HG03565 (cell line): ENCODE results near the gene ORC4.

Experiments used
- ATAC-seq: cut with Tn5 transposase; IDR thresholded peaks from one replicate; pipeline ENCODE4 v1.9.1; 2021; ENCODE audit warnings: mild to moderate bottlenecking, moderate library complexity; ENCODE audit not compliant: unreplicated experiment

Gene ORC4

GRCh38 chr2:148020111-148021058 lies at the start of gene ORC4:
TSS of gene ORC4 (minus strand) at chr2:148020737. CDS start at chr2:147975958, 44,779 bp downstream.
- peak; percentile 58 for ATAC-seq

GRCh38 chr2:148067801-148068200 lies 47.3 kb upstream of the ORC4 start:
- ATAC-seq: no peak

DNA sequence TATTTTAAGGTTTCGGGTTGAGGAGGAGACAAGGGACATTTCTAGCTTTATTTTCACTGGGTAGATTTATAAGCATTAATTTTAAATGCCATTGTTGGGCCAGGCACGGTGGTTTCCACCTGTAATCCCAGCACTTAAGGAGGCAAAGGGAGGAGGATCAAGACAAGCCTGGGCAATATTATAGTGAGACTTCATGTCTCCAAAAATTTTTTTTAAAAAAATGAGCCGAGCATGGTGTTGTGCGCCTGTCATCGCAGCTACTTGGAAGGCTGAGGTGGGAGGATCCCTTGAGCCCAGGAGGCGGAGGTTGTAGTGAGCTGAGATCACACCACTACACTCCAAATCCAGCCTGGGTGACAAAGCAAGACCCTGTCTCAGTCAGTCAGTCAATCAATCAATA lies 45.4 kb upstream of the ORC4 start:
- ATAC-seq: no peak

DNA sequence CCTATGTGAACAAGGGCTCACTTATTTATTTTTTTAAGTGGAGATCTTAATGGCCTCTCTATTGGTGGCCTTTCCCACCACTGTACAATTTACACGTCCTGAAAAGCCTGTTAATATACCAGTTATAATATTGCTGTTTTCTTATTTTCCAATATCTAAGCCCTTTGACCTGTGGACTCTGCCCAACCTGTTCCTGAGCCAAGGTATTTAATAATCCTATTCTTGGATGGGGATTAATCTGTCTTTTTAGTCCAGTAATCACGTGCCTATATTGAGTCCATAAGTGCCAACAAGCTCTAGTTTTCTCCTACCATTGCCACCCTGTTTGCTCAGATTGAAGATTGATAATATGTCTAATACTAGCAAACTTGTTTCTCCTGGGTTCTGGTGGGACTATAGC lies 43.1 kb upstream of the ORC4 start:
- ATAC-seq: no peak

GRCh38 chr2:148058641-148059040 lies 38.1 kb upstream of the ORC4 start:
- no peak for ATAC-seq

DNA sequence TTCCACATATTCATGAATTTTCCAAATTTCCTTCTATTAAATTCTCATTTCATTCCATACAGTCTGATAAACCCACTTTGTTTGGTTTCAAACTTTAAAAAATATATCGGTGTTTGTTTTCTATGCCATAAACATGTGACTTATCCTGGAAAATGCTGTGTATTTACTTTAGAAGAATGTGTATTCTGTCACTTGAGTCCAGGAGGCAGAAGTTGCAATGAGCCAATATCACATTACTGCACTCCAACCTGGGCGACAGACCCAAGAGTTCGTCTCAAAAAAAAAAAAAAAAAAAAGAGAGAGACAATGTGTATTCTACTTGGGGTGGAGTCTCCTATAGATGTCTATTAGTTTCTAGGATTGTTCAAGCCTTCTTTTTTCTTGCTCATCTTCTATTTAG lies 32.1 kb upstream of the ORC4 start:
- ATAC-seq: no peak

DNA sequence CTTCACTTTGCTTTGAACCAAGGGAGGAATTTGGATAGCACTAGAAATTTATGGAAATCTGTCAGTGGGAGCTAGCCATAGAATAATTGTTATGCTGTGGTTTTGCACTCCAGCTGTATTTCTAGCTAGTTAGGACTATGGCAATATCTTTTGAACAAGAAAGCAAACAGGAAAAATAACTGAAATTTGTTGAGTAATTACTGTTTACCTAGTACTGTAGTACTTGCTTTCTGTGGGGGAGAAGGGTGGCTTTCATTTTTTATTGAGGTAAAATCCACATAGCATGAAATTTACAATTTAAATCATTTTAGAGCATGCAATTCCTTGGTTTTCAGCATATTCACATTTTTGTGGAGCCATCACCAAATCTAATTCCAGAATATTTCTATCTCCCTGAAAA lies 28.7 kb upstream of the ORC4 start:
- no peak for ATAC-seq

DNA sequence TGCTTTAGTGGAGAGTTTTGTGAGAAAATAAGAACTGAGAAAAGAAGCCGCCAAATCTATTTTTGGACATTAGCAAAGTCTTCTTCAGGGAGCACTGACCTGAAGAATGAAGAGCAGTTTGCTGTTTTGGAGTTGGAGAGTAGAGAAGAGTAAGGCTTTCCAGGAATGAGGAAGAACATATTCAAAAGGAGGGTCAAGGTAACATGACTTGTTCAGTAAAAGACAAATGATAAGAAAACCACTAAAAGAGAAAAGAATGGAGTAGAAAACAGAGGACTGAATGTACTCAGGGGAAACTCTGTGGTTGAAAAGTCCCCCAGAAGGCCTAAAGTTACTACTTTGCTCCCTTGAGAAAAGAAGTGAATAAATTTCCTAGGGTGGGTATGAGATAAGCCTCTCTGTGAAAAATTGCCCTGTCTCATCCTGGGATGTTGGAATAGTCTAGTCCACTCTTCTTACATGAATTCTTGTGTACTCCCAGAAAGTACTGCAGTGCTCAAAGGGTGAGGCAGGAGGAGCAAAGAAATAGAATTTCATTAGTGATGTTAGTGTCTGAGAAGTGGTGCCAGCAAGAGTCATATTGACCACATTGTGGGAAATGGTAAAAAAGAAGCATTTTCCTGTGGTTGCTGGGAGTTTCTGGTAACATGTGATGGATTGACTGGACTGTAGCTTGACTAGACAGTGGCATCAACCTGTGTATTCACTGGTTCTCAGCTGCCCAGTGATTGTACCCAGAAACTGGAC lies 28.1 kb upstream of the ORC4 start:
- ATAC-seq: peak; percentile 53

- no peak for ATAC-seq
Measured at GRCh38 chr2:148046802-148047201, 26.3 kb upstream of the ORC4 start.

- no peak for ATAC-seq
Measured at GRCh38 chr2:148044322-148044721, 23.8 kb upstream of the ORC4 start.

DNA sequence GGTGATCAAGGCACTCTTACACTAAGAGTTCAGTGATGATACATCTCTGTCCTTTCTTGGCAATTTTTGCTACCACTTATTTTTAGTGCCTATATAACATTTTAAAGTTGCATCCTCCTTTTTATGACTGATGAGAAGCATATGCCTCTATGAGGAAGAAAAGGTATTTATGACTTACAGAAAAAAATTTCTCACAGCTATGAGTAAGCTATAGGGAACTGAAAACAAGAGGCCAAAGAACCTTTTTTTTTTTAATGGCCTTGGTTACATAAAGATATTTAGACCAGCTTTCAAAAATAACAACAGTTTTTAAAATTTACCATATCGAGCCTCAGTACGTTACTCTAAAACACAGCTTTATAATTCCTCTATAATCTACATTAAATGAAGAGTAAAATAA lies 21.7 kb upstream of the ORC4 start:
- peak; percentile 94 for ATAC-seq

DNA sequence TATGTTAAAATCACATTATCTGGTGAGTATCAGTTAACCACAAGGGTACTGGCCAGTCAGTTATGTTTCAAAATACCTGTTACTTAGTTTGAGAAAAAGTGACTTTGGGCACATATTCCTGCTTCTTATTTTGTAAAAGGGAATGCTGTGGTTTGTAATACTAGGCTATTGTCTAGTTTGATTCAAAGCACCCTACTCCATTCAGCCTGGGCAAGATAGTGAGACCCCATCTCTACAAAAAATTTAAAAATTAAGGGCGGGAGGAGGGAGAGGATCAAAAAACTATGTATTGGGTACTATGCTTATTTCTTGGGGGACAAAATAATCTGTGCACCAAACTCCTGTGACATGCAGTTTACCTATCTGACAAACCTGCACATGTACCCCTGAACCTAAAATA lies 19.2 kb upstream of the ORC4 start:
- ATAC-seq: no peak

DNA sequence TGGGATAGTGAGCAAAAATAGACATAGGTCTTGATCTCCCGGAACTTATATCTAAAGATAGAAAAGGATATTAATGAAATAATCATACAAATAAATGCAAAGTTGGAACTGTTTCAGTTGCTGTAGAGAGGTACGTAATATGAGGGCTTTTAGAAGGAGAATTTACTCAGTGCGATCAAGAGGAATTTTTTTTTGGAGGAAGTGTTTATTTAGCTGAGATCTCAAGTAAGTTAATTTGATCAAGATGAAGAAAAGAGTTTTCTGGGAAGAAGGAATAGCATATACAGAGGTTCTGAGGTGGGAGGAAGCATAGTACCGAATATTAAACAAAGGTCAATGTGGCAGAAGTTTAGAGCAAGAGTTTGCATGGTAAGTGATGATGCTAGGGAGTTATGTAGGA lies 11.7 kb upstream of the ORC4 start:
- no peak for ATAC-seq

DNA sequence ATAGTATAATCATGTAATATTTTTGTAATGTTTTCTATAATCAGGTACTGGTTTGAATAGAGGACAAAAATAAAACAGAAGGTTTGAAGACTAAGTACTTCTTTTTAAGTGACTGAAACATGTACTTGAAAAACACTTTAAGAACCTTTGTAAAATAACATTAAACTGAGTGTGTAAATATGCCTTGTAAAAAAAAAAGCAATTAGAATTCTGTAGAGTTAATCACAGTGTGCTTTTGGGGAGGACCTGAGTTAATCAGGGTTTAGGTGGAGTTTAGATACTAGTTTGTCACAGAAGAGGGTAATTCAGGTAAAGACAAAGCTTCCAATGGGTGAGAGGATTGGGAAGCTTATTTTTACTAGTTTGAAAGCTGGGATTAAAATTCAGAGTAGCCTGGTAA lies 10.6 kb upstream of the ORC4 start:
- ATAC-seq: no peak

DNA sequence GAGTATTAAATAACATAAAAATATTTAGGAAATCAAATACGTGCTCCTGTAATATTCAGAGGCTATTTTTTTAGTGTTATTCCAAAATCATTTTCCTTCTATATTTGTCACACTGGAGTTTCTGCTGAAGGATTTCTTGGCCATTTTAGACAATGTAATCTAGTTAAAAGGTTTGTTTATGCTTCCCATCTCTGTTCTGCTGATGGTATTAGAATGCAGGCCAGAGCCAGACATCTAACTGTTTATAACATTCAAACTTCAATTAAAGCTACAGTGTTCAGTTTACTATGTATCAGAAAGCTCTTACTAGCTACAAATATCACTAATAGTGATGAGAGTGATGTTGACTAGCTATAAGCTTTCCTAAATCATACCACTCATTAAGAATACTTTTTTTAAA lies 8.2 kb upstream of the ORC4 start:
- ATAC-seq: no peak

GRCh38 chr2:148027822-148028221 lies 7.3 kb upstream of the ORC4 start:
- ATAC-seq: no peak

DNA sequence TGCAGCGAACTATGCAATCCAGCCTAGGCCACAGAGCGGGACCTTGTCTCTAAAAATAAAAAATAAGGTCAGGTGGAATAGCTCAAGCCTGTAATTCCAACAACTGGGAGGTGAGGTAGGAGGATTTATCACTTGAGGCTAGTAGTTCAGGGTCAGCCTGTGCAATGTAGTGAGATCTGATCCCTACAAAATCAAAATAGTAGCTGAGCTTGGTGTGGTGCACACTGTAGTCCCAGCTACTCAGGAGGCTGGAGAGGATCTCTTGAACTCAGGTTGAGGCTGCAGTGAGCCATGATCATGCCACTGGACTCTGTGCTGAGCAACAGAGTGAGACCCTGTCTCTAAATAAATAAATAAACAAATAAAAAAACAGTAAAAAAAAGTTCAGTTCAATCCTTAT lies 6.0 kb upstream of the ORC4 start:
- no peak for ATAC-seq

DNA sequence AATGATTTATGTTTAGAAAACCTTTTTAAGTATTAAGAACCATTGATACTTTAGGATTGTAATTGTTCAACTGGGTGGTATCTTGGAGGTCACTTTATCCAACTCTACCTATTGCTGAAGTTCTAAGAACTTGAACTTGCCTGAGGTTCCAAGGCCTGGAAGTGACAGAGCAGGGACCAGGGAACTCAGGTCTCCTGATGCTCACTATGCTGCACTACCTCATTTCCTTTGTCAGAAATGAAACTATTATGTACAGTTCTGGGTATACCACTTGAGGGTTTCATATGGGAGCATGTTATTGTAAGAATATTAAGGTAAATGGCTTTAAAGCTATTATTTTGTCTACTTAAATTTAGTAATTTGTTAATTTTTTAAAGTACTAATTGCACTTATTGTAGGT lies 3.3 kb upstream of the ORC4 start:
- peak; percentile 33 for ATAC-seq

- no peak for ATAC-seq
Measured at GRCh38 chr2:148022882-148023281, 2.3 kb upstream of the ORC4 start.

DNA sequence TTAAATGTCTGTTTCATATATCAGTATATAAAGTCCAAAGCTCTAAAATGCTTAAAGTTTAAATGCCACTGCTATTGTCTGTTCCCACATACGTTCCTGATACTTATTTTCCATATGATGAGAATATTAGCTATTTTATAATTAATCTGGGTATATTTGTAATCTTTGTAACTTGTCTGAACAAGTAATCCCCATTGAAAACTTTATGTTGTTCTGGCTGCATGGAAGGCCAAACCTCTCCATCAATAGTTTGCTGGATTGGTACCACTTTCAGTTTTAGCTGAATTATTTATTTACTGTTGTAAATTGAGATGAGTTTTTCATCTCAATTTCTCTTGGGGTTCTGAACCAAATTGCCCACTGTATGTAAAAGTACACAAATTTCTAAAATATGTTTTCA lies 1.8 kb upstream of the ORC4 start:
- ATAC-seq: no peak

GRCh38 chr2:148021886-148022285 lies 1.3 kb upstream of the ORC4 start:
- no peak for ATAC-seq
